ENCODE data around the gene GABRB1.
A peak's percentile ranks its signal among the peaks of the same experiment; 100 is the strongest.

Gene GABRB1

DNA sequence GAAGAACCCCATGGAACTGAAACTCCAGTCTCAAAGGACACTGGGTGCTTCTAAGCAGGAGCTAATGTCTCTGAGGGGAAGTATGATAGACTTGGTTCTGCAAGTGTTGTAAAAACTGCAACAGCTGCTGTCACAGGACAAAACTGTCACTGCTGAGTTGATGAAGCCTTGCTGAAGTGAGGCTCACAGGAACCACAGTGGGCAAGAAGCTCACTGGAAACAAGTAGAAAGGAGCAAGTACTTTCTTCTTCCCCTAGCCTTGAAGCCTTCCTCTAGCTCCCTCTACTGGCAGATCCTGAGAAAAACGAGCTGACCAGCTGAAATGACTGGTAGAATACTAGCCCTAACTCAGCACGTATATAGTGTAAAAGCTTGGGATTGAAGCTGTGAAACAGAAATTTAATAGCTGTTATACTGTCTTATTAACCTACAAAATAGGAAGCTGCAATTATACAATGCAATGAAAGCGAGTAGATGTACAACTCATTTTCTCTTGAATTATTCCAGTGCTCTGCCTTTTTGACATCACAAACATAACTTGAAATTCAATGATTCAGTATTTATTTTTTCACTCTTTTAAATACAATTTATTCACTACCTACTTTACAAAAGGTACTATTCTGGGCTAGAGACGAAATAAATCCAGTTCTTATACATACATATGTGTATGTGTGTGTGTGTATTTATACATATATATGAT is 91.4 kb downstream of the GABRB1 start:
- DNase-seq: peak; percentile 69

DNA sequence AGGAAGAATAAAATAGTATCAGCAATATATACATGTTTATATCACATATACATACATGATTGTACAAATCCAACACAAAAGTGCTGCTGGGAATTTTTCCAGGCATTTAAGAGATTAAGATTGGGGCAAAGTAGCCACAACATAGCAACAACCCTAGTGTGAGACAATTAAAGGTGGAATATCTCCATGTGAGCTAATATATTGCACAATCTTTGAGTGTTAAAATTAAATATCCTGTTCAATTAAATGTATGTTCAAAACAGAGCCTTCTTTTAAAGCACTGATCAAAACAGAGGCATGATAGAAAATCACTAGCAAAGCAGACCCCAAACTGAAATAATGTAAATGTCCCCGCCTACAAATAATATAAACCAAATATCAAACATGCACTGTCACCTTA is 97.6 kb downstream of the GABRB1 start:
- no peak for DNase-seq

DNA sequence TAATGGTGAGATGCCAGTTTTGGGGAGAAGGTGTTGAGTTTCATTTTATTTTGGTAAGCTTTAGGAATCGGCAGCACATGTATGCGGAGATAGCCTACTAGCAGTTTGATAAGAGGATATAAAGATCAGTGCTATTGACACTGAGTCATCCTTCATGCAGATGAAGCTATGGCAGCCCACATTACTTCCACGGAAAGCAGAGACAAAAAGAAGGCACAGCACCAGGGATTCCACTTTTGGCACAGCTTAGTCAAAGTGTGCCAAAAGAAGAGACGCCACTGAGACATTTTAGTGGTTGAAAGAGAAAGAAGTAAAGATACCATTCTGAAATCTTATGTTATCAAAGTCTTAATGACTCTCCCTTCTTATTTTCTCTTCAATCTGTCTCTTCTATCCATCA is 103.8 kb downstream of the GABRB1 start:
- DNase-seq: no peak

GRCh38 chr4:47143261-47143660 is 111.9 kb downstream of the GABRB1 start:
- no peak for DNase-seq

DNA sequence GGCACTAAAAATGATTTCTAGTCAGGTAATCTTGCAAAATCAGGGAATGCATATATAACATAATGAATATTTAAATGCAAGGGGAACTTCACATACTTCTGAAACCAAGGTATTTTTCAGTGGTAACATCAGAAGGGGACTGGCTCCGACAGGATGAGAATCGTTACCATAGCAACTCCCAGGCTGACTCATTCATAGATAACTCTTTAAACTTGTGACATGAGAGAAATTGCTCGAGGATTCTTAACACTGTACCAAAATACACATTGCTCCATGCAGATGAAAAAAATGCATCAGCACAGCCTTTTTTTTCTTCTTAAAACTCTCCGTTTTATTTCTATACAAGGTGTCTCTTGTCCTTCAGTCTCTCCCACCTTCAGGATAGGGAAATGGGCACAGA is 114.3 kb downstream of the GABRB1 start:
- DNase-seq: no peak

DNA sequence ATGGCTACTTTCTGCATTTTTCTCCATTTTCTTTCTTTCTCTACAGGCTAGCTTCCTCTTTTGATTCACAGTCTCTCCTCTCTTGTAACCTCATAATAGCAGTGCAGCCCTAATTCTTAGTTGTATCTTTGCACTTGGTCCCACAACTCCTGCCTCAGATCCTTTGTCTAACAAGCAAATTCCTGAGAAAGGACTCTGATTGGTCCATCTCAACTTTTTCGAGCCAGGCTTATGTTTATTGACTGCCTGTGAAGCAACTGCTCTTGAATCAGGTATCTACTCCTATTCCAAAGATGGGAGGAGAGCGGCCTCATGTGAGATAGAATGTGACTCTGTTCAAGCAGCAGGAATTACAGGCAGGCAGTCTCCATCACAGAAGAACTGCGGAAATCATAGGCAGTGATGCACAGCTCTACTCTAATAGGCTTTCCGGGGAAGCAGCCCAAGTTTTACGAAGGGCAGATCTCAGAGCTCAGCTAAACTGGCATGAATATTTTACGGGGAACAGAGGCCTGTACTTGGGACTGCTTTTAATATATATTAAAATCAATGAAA is 123.5 kb downstream of the GABRB1 start:
- no peak for DNase-seq

GRCh38 chr4:47155919-47156318 is 124.6 kb downstream of the GABRB1 start:
- DNase-seq: no peak

GRCh38 chr4:47160095-47160494 is 128.7 kb downstream of the GABRB1 start:
- peak; percentile 25 for DNase-seq

- DNase-seq: no peak
Observed at GRCh38 chr4:47167081-47168035, 136.0 kb downstream of the GABRB1 start.

DNA sequence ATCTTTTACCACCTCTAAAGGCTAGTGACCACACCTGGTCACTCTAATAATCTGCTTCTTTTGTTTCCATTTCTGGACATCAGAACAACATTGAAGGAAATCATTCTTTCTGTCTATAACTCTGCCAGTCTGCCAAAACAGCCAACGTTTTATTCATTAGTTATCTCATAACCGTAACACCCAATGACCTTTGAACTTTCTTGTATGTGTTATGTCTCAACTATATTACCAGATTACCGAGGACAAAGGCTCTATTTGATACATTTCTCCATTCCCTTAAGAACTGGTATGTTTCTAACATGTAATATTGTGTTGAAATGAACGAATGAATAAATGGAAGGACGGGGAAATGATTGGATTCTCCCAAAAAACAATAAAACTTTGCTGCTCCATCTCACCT is 152.7 kb downstream of the GABRB1 start:
- DNase-seq: no peak

DNA sequence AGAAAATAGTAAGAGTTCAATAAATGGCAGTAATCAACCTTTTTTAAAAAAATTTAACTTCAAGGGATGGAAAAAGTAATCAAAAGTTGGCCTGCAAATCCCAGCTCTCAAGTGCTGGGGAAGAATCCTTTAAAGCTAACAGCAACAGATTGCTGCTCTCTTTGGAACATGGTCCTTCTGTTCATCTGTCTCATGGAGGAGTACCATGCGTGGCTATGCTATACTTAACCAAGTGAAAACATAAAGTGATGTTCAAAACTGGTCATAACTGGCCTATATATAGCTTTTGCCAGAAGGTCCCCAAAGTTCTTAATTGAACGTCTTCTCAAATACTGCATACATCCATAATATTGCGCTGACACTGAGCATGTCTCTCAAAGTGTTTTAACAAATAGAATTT is 154.4 kb downstream of the GABRB1 start:
- no peak for DNase-seq

DNA sequence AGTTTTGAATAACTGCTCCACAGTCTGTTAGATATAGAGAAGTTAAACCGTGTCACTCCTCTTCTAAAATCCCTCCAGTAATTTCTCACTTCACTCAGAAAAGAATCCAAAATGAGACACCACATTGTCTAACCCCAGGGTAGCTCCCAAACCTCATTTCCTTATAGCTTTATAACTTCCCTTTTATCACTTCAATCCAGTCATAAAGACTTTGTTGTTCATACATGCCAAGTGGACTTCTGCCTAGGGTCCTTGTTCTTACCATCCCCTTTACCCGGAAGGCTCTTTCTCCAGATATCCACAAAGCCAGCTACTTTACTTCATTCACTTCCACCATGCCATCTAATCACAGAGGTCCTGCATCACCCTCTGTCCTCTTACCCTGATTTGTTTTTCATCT is 156.2 kb downstream of the GABRB1 start:
- DNase-seq: no peak

DNA sequence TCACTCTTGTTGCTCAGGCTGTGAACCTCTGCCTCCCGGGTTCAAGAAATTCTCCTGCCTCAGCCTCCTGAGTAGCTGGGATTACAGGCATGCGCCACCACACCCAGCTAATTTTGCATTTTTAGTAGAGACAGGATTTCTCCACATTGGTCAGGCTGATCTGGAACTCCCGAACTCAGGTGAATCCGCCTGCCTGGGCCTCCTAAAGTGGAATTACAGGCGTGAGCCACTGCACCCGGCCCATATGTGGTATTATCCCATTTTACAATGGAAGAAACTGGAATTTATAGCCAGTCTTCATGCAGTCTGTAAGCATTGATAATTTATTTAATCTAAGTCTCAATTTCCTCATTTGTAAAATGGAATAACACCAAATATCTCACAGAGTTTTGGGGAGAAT is 161.8 kb downstream of the GABRB1 start:
- DNase-seq: no peak

DNA sequence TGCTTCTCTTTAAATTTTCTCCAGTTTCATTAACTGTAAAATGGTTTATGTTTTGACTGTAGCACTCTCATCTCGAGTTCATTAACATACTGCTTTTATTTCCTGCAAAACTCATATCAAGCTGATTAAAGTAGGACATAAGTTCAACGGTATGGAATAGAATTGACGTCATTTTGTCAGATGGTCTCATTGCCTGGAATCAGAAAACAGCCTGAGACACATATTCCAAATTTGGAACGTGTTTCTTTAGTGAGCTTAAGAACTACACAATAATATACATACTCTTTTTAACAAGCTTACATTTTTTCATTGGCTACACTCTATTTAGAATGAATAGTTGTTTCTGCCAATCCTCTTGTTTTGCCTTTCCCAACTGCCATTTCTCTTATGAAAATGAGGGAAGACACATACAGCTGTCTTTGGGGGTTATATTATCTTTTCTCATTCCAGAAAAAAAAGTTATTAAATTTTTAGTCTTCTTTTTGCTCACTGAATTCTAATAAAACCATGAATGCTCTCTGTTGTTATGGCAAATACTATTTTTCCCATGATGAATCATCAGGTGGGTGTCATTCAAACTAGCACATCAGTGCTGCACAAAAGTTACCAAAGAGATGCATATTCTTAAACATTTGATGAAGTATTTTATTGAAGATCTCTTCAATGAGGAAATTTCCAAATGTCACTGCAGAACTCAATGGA is 162.8 kb downstream of the GABRB1 start:
- no peak for DNase-seq

- no peak for DNase-seq
Observed at GRCh38 chr4:47195706-47196105, 164.3 kb downstream of the GABRB1 start.

DNA sequence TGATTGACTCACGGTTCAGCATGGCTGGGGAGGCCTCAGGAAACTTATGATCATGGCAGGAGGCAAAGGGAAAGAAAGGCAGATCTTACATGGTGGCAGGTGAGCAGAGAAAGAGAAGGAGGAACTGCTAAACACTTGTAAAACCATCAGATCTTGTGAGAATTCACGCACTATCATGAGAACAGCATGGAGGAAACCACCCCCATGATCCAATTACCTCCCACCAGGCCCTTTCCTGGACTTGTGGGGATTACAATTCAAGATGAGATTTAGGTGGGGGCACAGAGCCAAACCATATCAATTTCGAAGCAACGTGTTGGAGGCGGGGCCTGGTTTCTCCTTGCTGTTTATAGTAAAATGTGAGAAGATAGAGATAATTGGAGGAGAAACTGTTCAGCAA is 167.4 kb downstream of the GABRB1 start:
- DNase-seq: no peak

DNA sequence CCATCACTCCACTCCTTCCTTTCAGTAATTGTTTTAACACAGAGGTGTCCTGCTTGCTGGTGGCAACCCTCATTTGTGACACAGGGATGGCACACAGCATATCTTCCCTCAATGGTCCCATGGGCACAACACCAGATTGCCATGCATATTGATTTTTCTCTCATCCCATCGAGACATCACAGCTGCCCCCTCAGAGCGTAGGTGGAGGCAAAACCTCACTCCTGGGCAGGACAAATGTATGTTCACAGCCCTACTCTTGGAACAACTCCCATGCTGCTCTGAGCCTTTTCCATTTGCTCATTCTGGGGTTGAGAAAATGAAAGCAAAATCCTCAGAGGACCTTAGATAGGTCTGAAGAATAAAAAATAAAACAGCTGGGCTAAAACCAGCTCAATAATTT is 172.2 kb downstream of the GABRB1 start:
- DNase-seq: no peak

GRCh38 chr4:47207555-47207954 is 176.2 kb downstream of the GABRB1 start:
- no peak for DNase-seq

DNA sequence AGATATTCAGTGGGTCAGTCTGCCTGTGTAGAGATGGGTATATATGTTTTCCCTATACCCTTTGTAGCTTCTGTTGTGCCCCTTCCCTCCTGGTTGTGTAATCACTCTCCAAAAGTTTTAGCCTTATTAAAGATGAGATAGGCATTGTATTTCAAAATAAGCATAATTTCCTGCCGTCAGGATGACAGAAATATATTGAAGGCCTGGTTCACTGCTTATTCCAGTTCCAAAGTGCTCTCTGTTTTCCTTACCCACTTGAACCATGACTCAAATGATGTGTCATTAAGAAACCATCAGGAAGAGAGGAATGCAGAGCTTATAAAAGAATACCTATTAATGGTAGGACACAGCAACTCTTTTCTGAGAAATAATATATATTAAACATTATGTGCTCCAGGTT is 178.5 kb downstream of the GABRB1 start:
- no peak for DNase-seq

DNA sequence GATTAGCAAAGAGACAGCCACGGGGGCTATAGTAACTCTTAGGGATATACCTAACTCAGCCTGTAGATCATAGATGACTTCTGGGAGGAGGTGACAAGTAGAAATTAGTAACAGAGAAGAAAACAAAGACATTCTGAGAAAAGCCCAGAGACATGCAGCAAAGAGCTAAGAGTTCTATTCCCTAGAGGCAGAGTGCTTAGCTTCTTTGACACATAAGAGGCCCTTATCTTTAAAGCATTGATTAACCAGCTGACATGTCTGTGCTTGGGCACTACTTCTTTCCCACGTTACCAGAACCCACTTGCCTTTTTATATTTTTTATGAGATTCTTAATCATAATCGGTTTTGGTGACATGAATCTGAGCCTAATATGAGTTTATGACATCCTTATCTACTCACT is 179.5 kb downstream of the GABRB1 start:
- DNase-seq: no peak

GRCh38 chr4:47213106-47213505 is 181.7 kb downstream of the GABRB1 start:
- no peak for DNase-seq

DNA sequence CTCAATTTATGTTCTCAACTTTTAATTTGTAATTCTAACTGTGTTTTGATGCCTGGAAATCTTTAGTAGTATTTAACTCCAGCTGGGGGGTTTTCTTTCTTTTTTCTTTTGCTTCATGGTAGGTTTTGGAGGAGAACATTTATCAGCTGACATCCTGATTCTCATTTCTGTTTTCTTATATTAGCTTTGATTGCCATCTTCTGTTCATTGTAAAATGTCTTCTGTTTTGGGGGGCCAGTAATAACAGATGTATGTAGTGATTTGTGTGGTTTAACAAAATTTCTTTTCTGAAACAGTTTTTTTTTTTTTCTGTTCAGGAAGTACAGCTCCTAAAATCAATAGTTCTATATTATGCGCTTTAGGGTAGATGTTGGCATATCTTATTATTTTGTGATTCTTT is 182.2 kb downstream of the GABRB1 start:
- DNase-seq: no peak

GRCh38 chr4:47213971-47214370 is 182.6 kb downstream of the GABRB1 start:
- no peak for DNase-seq
